Glutamatergic neuron (in vitro differentiated cells): ENCODE data around the gene ATP2B3. TPM values are rescaled to one million over a fixed set of nuclear protein-coding genes. Genes with fewer than 3 reads are reported as not detected.

Experiments used
- DNase-seq: peaks from one replicate; pipeline ENCODE4 v3.0.0; 2022
- H3K27ac Mint-ChIP-seq: one replicate; pipeline ENCODE4 v1.8.0; 2020; ENCODE audit warnings: mild to moderate bottlenecking, mixed read lengths, inconsistent platforms; ENCODE audit not compliant: unreplicated experiment
- H3K27me3 Mint-ChIP-seq: one replicate; pipeline ENCODE4 v1.8.0; 2020; ENCODE audit warnings: mild to moderate bottlenecking, moderate library complexity, mixed read lengths, inconsistent platforms; ENCODE audit not compliant: unreplicated experiment
- H3K36me3 Mint-ChIP-seq: one replicate; pipeline ENCODE4 v1.8.0; 2020; ENCODE audit warnings: mild to moderate bottlenecking, mixed read lengths, inconsistent platforms; ENCODE audit not compliant: unreplicated experiment
- H3K4me1 Mint-ChIP-seq: one replicate; pipeline ENCODE4 v1.8.0; 2020; ENCODE audit warnings: mild to moderate bottlenecking, low read depth, mixed read lengths, inconsistent platforms; ENCODE audit not compliant: unreplicated experiment
- H3K4me3 Mint-ChIP-seq: one replicate; pipeline ENCODE4 v1.8.0; 2020; ENCODE audit warnings: mild to moderate bottlenecking, mixed read lengths, inconsistent platforms; ENCODE audit not compliant: unreplicated experiment
- H3K9me3 Mint-ChIP-seq: one replicate; pipeline ENCODE4 v1.8.0; 2020; ENCODE audit warnings: mild to moderate bottlenecking, moderate library complexity, mixed read lengths, inconsistent platforms; ENCODE audit not compliant: unreplicated experiment
- total RNA-seq: library from RNA; stranded (reverse); fragmentation: NEBNext Ultra II Directional; extraction: Animal tissue kit (Norgen Biotek cat#: 25700); gene quantifications from one replicate; pipeline ENCODE4 v1.2.1, GENCODE V29; 2021; ENCODE audit not compliant: unreplicated experiment
- TF ChIP-seq, protein P1 (sequence below): fragments of 200-600 bp; sonication (generic); IDR thresholded peaks from one replicate; pipeline ENCODE4 v1.5.0; 2021; ENCODE audit not compliant: partially characterized antibody, unreplicated experiment

The ATP2B3 gene
- total RNA-seq, 1 donor from 2014 or later: 68.0 TPM

GRCh38 chrX:153488231-153488914, 29.1 kb upstream of the ATP2B3 start:
- Mint-ChIP-seq H3K4me3 (no peak overlapping the region), H3K4me1 (no peaks in the 10 kb centered on the region), H3K9me3 (no peaks in the 10 kb centered on the region), H3K27me3 (no peaks in the 10 kb centered on the region), H3K27ac (no peak overlapping the region), H3K36me3 (no peaks in the 10 kb centered on the region)
- TF ChIP-seq, protein P1, sequence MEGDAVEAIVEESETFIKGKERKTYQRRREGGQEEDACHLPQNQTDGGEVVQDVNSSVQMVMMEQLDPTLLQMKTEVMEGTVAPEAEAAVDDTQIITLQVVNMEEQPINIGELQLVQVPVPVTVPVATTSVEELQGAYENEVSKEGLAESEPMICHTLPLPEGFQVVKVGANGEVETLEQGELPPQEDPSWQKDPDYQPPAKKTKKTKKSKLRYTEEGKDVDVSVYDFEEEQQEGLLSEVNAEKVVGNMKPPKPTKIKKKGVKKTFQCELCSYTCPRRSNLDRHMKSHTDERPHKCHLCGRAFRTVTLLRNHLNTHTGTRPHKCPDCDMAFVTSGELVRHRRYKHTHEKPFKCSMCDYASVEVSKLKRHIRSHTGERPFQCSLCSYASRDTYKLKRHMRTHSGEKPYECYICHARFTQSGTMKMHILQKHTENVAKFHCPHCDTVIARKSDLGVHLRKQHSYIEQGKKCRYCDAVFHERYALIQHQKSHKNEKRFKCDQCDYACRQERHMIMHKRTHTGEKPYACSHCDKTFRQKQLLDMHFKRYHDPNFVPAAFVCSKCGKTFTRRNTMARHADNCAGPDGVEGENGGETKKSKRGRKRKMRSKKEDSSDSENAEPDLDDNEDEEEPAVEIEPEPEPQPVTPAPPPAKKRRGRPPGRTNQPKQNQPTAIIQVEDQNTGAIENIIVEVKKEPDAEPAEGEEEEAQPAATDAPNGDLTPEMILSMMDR: no peak
- no peak for DNase-seq

DNA sequence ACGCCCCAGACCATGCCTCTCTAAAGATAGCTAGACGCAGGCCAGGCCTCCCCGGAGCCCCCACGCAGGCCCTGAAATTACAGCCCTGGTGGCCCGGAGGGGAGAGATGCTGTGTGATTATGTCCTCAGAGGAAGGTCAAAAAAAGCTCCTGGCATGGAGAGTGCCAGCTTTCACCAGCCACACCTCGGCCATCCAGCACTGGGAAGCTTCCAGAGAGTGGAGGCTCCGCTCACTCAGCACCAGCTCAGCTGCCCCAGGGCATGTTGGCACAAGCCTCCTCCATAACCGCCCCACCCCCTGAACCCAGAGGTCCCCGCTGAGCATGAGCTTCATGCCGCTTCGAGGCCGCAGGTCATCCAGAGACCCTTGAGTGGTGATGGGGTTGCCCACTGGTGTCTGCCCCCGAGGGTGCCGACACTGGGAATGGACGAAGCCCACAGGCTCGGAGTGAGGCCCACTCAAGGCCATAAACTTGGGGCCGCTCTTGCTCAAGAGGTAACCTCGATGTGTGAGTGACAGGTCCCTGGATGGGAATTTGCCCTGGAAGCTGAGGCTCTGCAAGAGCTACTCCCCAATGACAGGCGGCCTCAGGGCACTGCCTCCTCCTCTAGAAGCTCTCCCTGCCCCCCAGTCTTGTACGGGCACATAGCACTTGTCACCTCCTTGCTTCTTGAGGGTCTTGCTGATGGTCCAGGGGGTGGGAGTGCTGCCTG, 27.1 kb upstream of the ATP2B3 start:
- Mint-ChIP-seq H3K27ac (no peak overlapping the region), H3K36me3 (no peaks in the 10 kb centered on the region), H3K9me3 (no peaks in the 10 kb centered on the region), H3K4me3 (no peak overlapping the region), H3K27me3 (peaks cover 2% of the 10 kb centered on the region), H3K4me1 (no peaks in the 10 kb centered on the region)
- TF ChIP-seq, protein P1: no peak
- DNase-seq: no peak

GRCh38 chrX:153491351-153491914, 26.0 kb upstream of the ATP2B3 start:
- Mint-ChIP-seq H3K4me1 (no peaks in the 10 kb centered on the region), H3K4me3 (no peak overlapping the region), H3K36me3 (no peaks in the 10 kb centered on the region), H3K27ac (no peak overlapping the region), H3K27me3 (peaks cover 2% of the 10 kb centered on the region), H3K9me3 (no peaks in the 10 kb centered on the region)
- TF ChIP-seq, protein P1: no peak
- DNase-seq: peak; percentile 32

- H3K4me1 Mint-ChIP-seq: no peaks in the 10 kb centered on the region
- H3K27me3 Mint-ChIP-seq: peaks cover 2% of the 10 kb centered on the region
- TF ChIP-seq, protein P1: no peak
- no peak overlapping the region for H3K27ac Mint-ChIP-seq
- H3K9me3 Mint-ChIP-seq: no peaks in the 10 kb centered on the region
- H3K36me3 Mint-ChIP-seq: no peaks in the 10 kb centered on the region
- no peak for DNase-seq
- no peak overlapping the region for H3K4me3 Mint-ChIP-seq
Measured at GRCh38 chrX:153491918-153492317, 25.5 kb upstream of the ATP2B3 start.

DNA sequence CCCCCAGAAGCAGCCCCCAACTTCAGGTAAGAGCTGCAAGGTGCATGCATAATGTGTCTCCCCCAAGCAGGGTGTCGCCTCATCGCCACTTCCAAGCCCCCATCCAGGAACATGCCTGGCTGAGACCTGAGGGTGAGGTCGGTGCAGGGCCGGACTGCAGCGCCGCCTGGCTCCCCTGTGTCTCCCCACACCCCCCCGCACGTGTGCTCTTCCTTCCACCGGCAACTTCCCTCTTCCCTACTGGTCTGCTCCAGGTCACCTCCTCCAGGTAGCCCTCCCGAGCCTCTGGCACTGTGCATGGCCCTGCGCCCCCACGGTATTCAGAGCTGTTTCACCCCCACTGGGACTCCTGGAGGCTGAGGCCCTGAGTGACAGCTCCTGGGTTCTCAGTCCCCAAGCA, 24.9 kb upstream of the ATP2B3 start:
- no peaks in the 10 kb centered on the region for H3K4me1 Mint-ChIP-seq

More for the DNA sequence above, 24.9 kb upstream of the ATP2B3 start:
- no peak for DNase-seq
- Mint-ChIP-seq H3K27me3 (peaks cover 2% of the 10 kb centered on the region), H3K36me3 (no peaks in the 10 kb centered on the region), H3K9me3 (no peaks in the 10 kb centered on the region), H3K27ac (no peak overlapping the region), H3K4me3 (no peak overlapping the region)
- TF ChIP-seq, protein P1: no peak
